CD4-positive, alpha-beta T cell treated with Interleukin-15 for 4 hours (primary cell): ENCODE results near the gene UBALD1.

Experiments used
- DNase-seq: peaks from one replicate; pipeline ENCODE4 v3.0.0-alpha.2; 2020; ENCODE audit warnings: low spot score

Gene UBALD1

DNA sequence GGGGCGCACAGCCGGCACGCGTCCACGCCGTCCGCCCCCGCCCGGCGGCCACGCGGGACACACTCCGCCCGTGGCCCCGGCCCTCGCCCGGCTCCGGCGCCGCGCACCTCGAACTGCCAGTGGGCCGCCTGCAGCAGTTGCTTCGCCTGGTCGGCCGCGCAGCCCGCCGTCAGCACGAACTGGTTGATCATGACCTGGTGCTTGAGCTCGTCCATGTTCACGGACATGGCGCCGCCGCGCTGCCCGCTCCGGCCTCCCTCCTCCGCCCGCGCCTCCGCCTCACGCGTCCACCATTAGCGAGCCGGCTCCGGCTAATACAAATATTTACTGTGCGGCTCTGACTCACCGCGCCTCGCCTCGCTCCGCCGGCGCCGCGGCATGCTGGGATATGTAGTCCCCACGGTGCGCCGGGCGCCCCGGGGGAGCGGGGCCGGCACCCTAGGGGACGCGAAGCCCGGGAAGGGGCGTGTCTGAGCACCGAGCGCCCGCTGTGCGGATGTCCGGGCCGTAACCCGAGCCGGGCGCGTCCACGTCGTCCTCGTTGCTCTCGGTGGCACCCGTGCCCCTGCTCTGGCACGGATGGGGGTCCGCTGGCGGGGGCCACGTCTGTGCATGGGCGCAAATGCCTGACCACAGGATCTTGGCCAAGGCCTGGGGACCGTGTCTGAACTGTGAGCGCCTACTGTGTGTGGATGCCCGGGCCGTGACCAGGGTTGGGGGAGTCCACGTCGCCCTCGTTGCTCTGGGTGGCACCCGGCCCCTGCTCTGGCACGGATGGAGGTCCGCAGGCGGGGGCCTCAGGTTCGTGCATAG lies at the start of gene UBALD1:
TSS of gene UBALD1 (minus strand) at position 318 of the 813 bp plus-strand sequence. CDS start at position 227, 91 bp downstream.
- DNase-seq, result peak; percentile 80

DNA sequence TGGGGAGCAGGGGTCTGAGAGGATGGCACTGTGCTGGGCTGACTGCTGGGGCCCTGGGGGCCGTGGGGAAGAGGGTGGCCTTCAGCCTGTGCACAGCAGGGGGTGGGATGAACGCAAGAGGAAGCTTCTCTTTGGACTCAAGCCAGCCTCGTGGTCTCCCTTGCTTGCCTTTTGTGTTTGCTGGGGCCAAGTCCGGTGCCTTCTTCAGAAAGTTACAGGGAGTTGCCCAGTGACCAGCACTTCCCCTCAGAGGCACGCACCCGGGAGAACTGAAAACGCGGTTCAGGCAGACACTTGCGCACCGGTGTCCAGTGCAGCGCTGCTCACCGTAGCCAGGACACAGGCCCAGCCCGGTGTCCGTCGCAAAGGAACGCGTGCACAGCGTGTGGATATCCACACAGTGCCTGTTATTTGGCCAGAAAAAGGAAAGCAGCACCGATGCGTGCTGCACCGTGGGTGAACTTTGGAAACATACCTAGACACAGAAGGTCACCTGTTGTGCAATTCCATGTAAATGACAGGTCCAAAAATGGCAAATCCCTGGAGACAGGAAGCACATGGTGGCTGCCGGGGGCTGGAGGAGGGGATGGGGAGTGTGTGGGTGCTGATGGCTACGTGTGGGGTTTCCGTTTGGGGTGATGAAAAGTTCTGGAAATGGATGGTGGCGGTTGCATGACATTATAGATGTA lies 49.2 kb upstream of the UBALD1 start:
- no peak for DNase-seq

DNA sequence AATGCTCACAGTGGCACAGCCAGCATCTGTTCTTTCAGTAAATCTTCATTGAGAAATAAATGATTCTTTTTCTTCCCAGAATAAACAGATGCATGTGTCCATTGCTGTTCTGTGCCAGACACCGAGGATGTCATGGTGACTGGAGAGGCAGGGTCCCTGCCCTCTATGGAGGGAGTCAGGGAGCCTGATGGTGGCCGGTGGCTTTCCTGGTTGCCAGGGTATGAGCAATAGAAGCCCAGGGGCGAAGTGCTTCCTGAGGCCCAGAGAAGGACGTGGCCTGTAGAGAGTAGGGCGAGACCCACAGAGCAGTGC lies 48.7 kb upstream of the UBALD1 start:
- no peak for DNase-seq

DNA sequence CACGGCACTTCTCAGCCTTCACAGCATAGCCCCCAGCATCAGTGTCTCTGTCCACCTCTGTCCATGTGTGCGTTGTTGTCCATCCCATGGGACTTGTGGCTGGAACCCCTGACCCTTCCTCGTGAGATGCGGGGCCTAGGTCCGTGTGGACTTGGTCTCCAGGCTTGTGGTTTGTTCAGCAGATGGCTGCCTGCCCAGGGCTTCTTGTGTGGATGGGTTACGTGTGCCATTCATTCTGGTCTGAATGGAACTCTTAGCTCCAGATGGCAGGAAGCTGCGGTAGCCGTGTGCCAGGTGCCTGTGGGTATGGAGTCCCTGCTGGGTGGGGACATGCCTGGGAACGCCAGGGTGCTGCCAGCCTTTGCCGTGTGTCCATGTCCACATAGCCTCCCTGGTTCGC lies 47.0 kb upstream of the UBALD1 start:
- DNase-seq, result no peak

DNA sequence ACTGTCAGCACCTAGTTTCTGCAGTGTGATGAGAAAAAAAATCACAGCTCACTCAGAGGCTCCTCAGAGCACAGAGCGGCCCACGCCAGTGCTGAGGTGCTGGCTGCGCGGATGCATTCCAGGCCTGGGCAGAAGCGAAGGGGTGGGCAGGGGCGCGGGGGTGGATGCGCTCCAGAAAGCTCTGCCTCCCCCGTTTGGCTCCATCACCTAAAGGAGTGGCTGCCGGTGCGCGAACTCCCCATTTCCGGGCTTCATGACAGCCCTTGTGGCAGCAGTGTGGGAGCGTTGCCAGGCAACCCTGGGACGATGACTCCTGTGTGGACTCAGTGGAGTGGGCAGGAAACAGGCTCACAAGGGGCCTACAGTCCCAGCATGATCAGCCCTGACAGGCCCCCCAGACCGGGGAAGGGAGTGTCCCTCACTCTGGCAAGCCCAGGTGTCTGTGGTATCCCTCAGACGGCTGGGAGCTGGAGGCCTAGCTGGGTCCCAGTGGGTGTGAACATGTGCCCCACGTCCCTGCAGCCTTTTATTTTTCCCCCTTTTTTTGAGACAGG lies 45.8 kb upstream of the UBALD1 start:
- DNase-seq, result peak; percentile 79

DNA sequence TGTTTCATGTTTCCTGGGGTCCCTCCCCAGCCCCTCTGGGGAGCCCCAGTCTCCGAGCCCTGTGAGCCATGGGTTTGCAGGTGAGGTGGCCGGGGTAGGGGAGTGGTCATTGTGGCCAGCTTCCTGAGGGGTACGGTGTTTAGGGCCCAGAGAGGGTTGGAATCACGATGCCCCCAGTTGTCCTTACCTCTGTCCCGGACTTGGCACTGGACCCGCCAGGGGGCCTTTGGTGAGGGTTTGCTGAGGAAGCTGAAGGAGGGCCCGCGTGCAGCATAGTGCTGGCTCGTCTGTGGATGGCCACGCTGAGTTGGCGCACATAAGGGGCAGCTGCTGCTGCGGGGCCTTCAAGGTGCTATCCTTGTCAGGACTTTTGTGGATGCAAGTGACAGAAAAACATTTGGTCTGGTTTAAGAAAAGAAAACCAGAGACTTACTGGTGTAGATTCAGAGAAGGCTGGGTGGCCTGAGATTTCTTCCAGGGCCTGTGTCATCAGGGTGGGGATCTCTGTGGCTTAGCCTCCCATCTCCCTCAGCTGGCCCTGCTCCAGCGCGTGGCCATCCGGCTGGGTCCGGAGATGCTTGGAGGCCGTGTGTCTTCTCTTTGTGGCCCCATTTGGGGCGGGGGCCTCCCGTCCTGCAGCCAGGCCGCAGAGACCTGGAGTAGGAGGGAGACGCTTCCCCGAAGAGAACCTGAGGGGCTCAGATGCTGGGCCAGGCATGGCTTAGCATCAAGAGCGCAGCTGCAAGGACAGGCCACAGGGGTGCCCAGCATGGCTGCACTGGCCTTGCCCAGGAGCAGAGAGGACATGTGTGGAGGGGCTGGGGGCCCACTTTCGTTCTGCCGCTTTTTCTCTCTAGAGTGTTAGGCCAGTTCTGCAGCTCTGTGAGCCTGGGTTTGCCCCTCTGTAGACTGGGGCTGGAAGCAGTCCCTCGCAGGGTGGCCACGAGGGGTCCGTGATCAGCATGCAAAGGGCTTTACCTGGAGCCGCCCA lies 45.0 kb upstream of the UBALD1 start:
- DNase-seq, result no peak

DNA sequence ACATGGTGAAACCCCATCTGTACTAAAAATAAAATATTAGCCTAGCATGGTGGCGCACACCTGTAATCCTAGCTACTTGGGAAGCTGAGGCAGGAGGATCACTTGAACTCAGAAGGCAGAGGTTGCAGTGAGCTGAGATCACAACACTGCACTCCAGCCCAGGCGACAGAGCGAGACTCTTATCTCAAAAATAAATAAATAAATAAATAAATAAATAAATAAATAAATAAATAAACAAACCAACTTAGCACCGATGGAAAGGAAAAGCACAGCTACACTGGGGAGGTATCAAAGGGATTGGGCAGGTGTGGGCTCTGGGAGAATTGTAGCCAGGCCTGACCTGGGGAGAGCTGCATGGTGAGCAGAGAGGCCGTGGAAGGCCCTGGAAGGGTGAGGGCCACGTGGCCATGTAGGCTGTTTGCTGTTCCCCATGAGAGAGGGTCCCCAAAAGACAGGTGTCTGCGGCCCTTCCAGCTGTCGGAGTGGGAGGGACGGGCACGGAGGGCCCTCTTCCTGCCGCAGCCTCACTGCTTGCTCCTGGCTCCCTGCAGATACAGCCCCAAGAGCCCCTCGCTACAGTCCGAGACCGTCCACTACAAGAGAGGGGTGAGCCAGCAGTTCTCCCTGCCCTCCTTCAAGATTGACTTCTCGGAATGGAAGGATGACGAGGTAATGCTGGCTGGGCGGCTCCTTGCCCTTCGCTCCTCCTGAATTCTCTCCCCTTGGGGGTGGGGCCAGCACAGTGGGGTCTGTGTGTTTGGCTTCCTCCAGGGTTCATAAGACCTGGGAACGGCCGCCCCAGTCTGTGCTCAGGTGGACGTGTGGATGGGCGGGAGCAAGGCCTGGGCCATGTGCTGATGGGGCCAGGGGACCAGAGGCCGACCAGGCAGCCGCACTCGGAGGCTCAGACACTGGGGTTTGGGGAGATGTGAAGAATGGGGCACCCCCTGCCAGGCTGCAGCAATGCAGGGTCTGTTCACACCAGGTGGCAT lies 42.3 kb upstream of the UBALD1 start:
- DNase-seq, result no peak

DNA sequence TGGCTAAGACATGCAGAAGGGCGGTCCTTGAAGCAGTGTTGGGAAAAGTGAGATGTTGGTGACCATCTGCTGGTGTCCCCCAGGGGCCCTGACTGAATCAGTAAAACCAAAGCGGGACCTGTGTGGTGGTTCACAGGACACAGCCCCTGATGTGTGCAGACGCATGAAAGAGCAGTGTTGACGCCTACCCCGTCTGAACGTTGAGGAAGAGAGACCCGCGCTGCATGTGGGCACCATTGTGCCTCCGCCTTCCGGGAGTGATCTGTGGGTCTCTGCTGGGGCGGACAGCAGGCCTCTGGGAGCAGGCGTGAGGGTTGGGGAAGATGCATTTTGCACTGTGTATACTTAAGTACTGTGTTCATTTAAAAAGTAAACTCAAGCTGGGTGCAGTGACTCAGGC lies 41.5 kb upstream of the UBALD1 start:
- DNase-seq, result no peak

DNA sequence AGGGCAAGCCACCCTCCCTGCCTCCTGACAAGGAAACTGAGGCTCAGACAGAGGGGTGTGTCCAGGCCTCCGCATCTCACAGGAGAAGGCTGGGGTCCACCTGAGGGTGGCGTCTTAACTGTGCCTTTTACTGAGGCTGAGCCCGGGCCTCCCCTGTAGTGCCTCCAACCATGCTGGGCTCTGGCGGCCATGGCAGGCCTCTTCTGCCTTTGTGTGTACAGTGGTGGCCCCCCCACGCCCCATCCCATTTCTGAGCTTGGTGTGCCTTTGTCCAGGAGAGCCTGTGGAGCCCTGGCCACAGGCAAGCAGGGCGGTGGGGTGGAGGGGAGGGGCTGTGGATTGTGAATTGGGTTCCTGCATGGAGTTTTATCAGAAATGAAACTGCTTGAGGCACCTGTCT lies 41.1 kb upstream of the UBALD1 start:
- DNase-seq, result no peak

DNA sequence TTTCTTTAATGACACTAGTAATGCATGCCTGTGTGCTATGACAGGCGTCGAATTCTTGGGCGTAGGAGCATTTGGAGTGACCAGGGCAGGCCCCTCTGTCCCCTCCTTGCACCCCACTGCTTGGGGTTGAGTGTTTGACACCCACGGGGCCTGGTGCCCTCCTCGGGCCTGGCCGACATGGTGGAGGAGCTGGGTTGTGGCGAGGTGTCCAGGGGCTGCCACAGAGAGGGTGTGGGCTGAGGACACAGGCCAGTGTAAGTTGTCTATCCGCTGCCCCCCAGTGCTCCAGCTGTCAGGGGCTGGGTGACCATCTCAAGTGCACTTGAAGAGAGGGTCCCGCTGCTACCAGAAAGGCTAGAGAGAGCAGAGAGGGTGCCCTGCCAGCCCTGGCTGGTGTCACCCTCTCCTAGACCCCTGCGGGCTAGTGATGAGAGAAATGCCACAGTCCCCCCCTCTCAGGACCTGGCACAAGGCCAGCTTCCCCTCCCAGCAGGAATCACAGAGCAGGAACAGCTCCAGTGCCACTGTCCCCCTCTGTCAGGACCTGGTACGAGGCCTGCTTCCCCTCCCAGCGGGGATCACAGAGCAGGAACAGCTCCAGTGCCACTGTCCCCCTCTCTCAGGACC lies 40.4 kb upstream of the UBALD1 start:
- no peak for DNase-seq

DNA sequence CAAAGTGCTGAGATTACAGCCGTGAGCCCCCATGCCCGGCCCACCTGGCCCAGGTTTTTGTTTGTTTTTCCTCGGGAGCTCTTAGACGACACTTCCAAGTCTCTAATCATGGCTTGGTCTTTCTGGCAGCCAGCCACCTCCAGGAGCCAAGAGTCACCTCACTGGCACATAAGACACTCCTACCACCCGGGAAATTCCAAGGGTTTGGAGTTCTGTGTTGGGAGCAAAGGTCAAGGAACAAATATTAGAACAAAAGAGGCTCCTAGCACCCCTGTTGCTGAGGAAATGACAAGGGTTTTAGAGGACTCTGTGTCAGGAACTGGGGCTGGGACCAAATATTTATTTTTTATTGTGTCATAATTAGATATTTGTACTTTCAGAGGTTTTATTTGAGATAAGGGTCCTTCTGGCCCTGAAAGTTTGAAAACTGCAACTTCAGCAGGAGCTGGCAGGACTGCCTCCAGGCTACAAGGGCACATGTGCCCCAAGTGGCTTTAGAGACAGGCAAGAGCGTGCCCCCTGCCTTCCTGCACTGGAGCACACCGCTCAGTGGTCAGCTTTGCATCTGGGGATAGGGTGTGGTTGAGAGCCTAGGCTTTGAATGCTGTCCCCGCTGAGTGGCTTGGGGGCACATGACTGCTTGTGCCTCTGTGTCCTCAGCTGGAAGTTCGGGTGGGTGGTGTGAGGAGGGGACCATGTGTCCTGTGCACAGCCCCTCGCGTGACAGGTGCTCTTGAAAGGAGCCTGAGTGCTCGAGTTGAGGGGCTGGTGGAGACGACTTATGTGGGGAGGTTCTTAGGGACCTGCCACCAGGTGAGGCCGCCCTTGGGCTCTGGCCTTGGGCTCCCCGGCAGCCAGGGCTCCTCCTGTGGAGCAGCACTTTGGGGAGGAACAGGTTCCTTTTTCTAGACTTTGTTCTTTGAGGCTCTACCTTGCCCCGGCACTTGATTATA lies 39.6 kb upstream of the UBALD1 start:
- no peak for DNase-seq

DNA sequence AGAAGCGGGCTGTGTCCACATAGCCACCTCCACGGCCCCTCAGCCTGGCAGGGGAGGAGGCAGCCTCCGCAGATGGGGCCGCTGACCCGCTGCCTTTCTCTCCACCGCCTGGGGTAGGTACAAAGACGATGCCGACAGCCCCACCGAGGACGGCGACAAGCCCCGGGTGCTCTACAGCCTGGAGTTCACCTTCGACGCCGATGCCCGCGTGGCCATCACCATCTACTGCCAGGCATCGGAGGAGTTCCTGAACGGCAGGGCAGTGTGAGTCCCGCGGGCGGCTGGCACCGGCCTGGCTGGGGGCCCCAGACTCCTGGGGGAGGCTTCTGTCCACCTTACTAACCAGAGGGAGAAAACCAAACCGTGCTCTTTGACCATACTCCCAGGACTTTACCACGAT lies 37.9 kb upstream of the UBALD1 start:
- no peak for DNase-seq

DNA sequence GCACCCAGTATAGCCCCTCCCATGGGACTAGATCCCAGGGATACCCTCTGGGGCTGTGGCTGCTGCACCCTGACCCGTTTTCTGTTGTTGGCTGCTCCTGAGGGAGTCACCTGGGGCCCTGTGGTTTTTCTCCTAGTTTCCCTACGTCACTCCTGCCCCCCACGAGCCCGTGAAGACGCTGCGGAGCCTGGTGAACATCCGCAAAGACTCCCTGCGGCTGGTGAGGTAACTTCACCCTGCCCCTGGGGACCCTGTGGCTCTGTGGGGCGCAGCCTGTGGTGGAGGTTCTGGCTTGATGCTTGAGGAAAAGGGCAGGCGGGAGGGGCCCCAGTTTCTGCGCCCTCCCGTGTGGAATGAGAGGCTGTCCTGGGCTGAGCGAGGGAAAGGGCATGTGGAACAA lies 37.1 kb upstream of the UBALD1 start:
- no peak for DNase-seq

DNA sequence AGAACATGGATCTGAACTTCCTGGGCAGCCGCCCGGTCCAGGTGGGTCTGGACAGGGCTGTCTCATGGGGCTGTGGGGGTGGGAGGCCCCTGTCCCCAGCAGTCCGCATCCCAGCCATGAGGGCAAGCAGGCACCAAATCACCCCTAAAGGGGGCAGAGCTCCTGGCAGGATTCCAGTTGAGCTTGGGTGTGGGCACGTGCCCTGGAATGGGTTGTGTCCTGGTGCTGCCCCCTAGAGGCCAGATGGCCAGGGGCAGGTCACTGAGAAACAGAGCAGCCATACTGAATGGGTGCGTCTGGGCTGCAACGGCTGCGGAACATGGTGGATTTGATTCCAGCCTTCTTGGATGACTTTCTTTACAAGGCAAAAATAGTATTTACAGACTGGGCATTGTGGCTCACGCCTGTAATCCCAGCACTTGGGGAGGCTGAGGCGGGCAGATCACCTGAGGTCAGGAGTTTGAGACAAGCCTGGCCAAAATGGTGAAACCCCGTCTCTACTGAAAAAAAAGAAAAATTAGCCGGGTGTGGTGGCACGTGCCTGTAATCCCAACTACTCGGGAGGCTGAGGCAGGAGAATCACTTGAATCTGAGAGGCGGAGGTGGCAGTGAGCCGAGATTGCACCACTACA lies 35.9 kb upstream of the UBALD1 start:
- DNase-seq, result peak; percentile 69

DNA sequence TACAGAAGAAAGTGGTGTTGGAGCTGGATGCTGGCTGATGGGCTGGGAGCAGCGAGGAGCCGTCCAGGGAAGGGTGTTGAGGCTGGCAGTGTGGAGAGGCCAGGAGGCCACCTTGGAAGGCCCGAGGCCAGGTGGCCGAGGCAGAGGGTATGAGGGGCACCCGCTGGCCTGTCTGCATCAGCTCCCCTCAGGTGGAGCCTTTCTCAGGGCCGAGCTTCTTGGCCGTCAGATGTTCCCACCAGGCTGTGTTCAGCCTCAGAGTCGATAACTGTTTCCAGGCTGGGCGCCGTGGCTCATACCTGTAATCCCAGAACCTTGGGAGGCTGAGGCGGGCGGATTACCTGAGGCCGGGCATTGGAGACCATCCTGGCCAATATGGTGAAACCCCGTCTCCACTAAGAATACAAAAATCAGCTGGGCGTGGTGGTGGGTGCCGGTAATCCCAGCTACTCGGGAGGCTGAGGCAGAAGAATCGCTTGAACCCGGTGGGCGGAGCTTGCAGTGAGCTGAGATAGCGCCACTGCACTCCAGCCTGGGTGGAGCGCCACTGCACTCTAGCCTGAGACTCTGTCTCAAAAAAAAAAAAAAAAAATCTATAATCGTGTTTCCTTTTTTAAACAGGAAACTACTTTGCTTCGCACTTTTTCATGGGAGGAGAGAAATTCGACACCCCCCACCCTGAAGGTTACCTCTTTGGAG lies 35.2 kb upstream of the UBALD1 start:
- no peak for DNase-seq

DNA sequence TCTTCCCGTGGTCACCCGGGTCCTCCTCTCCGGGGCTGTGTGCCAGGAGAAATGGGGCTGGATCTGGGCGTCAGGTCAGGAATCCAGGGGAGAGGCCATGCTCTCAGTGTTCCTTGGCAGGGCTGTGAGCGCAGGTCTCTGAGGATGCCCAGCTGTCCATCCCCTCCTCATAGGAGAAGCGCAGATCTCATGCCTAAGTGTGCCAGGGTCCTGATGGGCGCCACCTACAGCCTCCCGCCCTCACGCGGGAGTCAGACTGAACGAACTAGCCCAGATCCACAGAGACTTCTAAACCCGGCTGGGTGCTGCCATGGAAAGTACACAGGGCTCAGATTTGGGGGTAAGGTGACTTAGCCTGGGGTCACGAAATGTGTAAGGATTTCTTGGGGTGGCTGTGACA lies 34.2 kb upstream of the UBALD1 start:
- DNase-seq, result no peak

DNA sequence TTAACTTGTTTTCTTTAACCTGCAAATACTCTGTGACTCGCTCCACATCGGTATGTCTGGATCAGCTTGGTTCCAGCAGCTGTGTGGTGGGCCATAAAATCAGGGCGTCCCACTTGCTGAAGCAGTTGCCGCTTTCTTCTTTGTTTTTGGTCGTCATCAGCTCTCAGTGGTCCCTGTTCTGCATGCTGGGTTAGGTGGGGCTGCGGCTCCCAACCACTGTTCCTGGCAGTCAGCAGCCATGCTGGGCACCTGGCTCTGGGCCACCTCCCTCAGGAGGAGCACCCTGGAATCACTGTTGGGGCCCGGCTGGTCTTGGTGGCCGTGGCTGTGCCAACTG lies 32.9 kb upstream of the UBALD1 start:
- DNase-seq, result no peak
